GM23338 (cell line): ENCODE data around the gene TMCC1. TPM values are rescaled to one million over a fixed set of nuclear protein-coding genes. Genes with fewer than 3 reads are reported as not detected.

Source experiments
- ATAC-seq: fragments of 200-7000 bp; cut with Tn5 transposase; 3 replicates; pipeline ENCODE4 v1.9.1; 2020
- DNase-seq: peaks from one replicate; pipeline ENCODE4 v3.0.0-alpha.2; 2015; ENCODE audit warnings: low spot score
- H2AFZ ChIP-seq: fragments of 200-600 bp; sonication (generic); 2 replicates; pipeline ENCODE4 v1.8.0; 2016; ENCODE audit warnings: antibody characterized with exemption, mild to moderate bottlenecking, moderate library complexity
- H3F3A ChIP-seq: fragments of 200-600 bp; sonication (generic); replicated peaks from 2 replicates; pipeline ENCODE4 v1.8.0; 2017; ENCODE audit warnings: antibody characterized with exemption, mixed run types, low read depth
- H3K27ac ChIP-seq: fragments of 200-600 bp; sonication (generic); 2 replicates; pipeline ENCODE4 v1.6.1; 2016; ENCODE audit warnings: low read depth
- H3K27me3 ChIP-seq: fragments of 200-600 bp; sonication (generic); 2 replicates; pipeline ENCODE4 v1.8.0; 2016; ENCODE audit warnings: mild to moderate bottlenecking, mixed run types, moderate library complexity; ENCODE audit not compliant: insufficient read depth
- H3K36me3 ChIP-seq: fragments of 200-600 bp; sonication (generic); 2 replicates; pipeline ENCODE4 v1.8.0; 2016; ENCODE audit warnings: mild to moderate bottlenecking; ENCODE audit not compliant: insufficient read depth
- H3K4me1 ChIP-seq: fragments of 200-600 bp; sonication (generic); 2 replicates; pipeline ENCODE4 v1.8.0; 2016; ENCODE audit warnings: mild to moderate bottlenecking, moderate library complexity; ENCODE audit not compliant: insufficient read depth
- H3K4me2 ChIP-seq: fragments of 200-600 bp; sonication (generic); 2 replicates; pipeline ENCODE4 v1.7.1; 2017; ENCODE audit warnings: mixed run types
- H3K4me3 ChIP-seq: fragments of 200-600 bp; sonication (generic); 2 replicates; pipeline ENCODE4 v1.6.1; 2016; ENCODE audit warnings: mixed run types
- H3K79me2 ChIP-seq: fragments of 200-600 bp; sonication (generic); replicated peaks from 2 replicates; pipeline ENCODE4 v1.8.0; 2017; ENCODE audit warnings: mild to moderate bottlenecking; ENCODE audit not compliant: insufficient read depth
- H3K9me2 ChIP-seq: fragments of 200-600 bp; sonication (generic); 2 replicates; pipeline ENCODE4 v1.8.0; 2017; ENCODE audit not compliant: insufficient read depth
- H4K20me1 ChIP-seq: fragments of 200-600 bp; sonication (generic); replicated peaks from 2 replicates; pipeline ENCODE4 v1.8.0; 2017; ENCODE audit warnings: mild to moderate bottlenecking; ENCODE audit not compliant: insufficient read depth
- H3K27ac Mint-ChIP-seq: 2 replicates; pipeline ENCODE4 v1.8.0; 2020; ENCODE audit warnings: inconsistent platforms, mild to moderate bottlenecking, moderate library complexity, mixed read lengths
- H3K27me3 Mint-ChIP-seq: 3 replicates; pipeline ENCODE4 v1.8.0; 2022; ENCODE audit warnings: low read depth, mild to moderate bottlenecking, moderate library complexity, mixed read lengths, inconsistent platforms; ENCODE audit not compliant: insufficient read depth, poor library complexity
- H3K36me3 Mint-ChIP-seq: 3 replicates; pipeline ENCODE4 v1.8.0; 2021; ENCODE audit warnings: low read depth, mild to moderate bottlenecking, inconsistent platforms, moderate library complexity, mixed read lengths
- H3K4me1 Mint-ChIP-seq: 3 replicates; pipeline ENCODE4 v1.8.0; 2020; ENCODE audit warnings: mild to moderate bottlenecking, inconsistent platforms, mixed read lengths
- H3K4me3 Mint-ChIP-seq: 3 replicates; pipeline ENCODE4 v1.8.0; 2021; ENCODE audit warnings: moderate library complexity, mild to moderate bottlenecking, inconsistent platforms, mixed read lengths
- H3K9me3 Mint-ChIP-seq: 3 replicates; pipeline ENCODE4 v1.8.0; 2020; ENCODE audit warnings: moderate library complexity, mild to moderate bottlenecking, inconsistent platforms, mixed read lengths
- ETS1 ChIP-seq: IDR thresholded peaks from 2 replicates; pipeline ENCODE4 v1.6.1; 2016; ENCODE audit warnings: antibody characterized with exemption
- REST ChIP-seq: IDR thresholded peaks from one replicate; pipeline ENCODE4 v1.6.1; 2018; ENCODE audit warnings: antibody characterized with exemption; ENCODE audit not compliant: unreplicated experiment
- ZNF114 ChIP-seq: fragments of 250-450 bp; sonication (Bioruptor Pico); IDR thresholded peaks from 2 replicates; pipeline ENCODE4 v1.5.0; 2020; ENCODE audit warnings: mild to moderate bottlenecking, moderate library complexity
- ZNF331 ChIP-seq: fragments of 250-450 bp; sonication (Bioruptor Pico); IDR thresholded peaks from 2 replicates; pipeline ENCODE4 v1.5.0; 2020; ENCODE audit warnings: low read depth, mild to moderate bottlenecking, moderate library complexity
- ZNF462 ChIP-seq: fragments of 250-450 bp; sonication (Bioruptor Pico); IDR thresholded peaks from 2 replicates; pipeline ENCODE4 v1.5.0; 2020; ENCODE audit warnings: mild to moderate bottlenecking, moderate library complexity
- polyA plus RNA-seq: library from polyadenylated mRNA; unstranded; fragments of >200 nt; fragmentation: Nextera tagmentation; extraction: Ambion mirVana; gene quantifications from 2 replicates; pipeline ENCODE4 v1.2.1, GENCODE V29; 2016
- total RNA-seq: library from RNA; depleted of rRNA; stranded (reverse); fragments of >200 nt; shearing (Covaris generic); gene quantifications from 2 replicates; pipeline ENCODE4 v1.2.3, GENCODE V29; 2014

The TMCC1 gene
- total and polyA plus RNA-seq, 2 experiments from 2014 or later, result 8.2 to 18.4 TPM

GRCh38 chr3:129778871-129779270 lies 114.6 kb downstream of the TMCC1 start (continued):
- TF ChIP-seq ZNF462 (CRISPR knock-in tag) (no peak), ZNF114 (CRISPR knock-in tag) (no peak), ETS1 (no peak)

GRCh38 chr3:129777806-129778205 lies 115.7 kb downstream of the TMCC1 start:
- no peak overlapping the region for H3K27ac Mint-ChIP-seq
- Histone ChIP-seq H3K79me2 (no peaks in the 10 kb centered on the region), H3K4me1 (no peaks in the 10 kb centered on the region), H3K36me3 (no peaks in the 10 kb centered on the region), H3K4me3 (no peak overlapping the region), H3K9me2 (no peaks in the 10 kb centered on the region), H3K27me3 (no peaks in the 10 kb centered on the region), H3F3A (no peaks in the 10 kb centered on the region), H3K4me2 (no peak overlapping the region), H2AFZ (no peak overlapping the region), H4K20me1 (no peaks in the 10 kb centered on the region), H3K27ac (no peak overlapping the region)
- H3K36me3 Mint-ChIP-seq, result no peaks in the 10 kb centered on the region
- H3K9me3 Mint-ChIP-seq, result no peaks in the 10 kb centered on the region
- DNase-seq (no peak), ATAC-seq (no peak)
- no peaks in the 10 kb centered on the region for H3K27me3 Mint-ChIP-seq
- H3K4me3 Mint-ChIP-seq, result no peak overlapping the region
- H3K4me1 Mint-ChIP-seq, result peaks cover 7% of the 10 kb centered on the region; the same call in 2 of the 3 replicates
- TF ChIP-seq REST (no peak), ZNF331 (CRISPR knock-in tag) (no peak), ZNF462 (CRISPR knock-in tag) (no peak)
